Measurements from ENCODE around the gene TIMM17B. TPM values are rescaled to one million over a fixed set of nuclear protein-coding genes. Genes with fewer than 3 reads are reported as not detected.

TIMM17B gene
- total RNA-seq, 1 donor from 2014 or later: 64.7 TPM

GRCh38 chrX:48938721-48939425 is 41.3 kb upstream of the TIMM17B start:
- no peak overlapping the region for H3K27ac Mint-ChIP-seq

GRCh38 chrX:48937054-48937907 is 39.7 kb upstream of the TIMM17B start:
- no peaks in the 10 kb centered on the region for H3K4me1 Mint-ChIP-seq
- H3K9me3 Mint-ChIP-seq: peaks cover 20% of the 10 kb centered on the region
- no peak for TF ChIP-seq CTCF (IDR thresholded peaks at IDR 0.05; ENCODE audit: unreplicated experiment)
- H3K27me3 Mint-ChIP-seq (ENCODE audit: low read depth): no peaks in the 10 kb centered on the region
- DNase-seq (ENCODE audit: low spot score in 2 of 2, unreplicated experiment in 2 of 2): no peak
- H3K27ac Mint-ChIP-seq: no peak overlapping the region
- H3K4me3 Mint-ChIP-seq: no peak overlapping the region
- peaks cover 25% of the 10 kb centered on the region for H3K36me3 Mint-ChIP-seq

More at GRCh38 chrX:48938721-48939425, 41.3 kb upstream of the TIMM17B start:
- peaks cover 25% of the 10 kb centered on the region for H3K9me3 Mint-ChIP-seq
- no peak overlapping the region for H3K4me3 Mint-ChIP-seq
- no peaks in the 10 kb centered on the region for H3K27me3 Mint-ChIP-seq (ENCODE audit: low read depth)
- no peak for TF ChIP-seq CTCF (IDR thresholded peaks at IDR 0.05; ENCODE audit: unreplicated experiment)
- no peaks in the 10 kb centered on the region for H3K4me1 Mint-ChIP-seq
- no peak for DNase-seq (ENCODE audit: low spot score in 2 of 2, unreplicated experiment in 2 of 2)
- H3K36me3 Mint-ChIP-seq: peaks cover 17% of the 10 kb centered on the region

- TF ChIP-seq CTCF (IDR thresholded peaks at IDR 0.05; ENCODE audit: unreplicated experiment): no peak
- no peaks in the 10 kb centered on the region for H3K27me3 Mint-ChIP-seq (ENCODE audit: low read depth)
- no peak overlapping the region for H3K4me3 Mint-ChIP-seq
- no peaks in the 10 kb centered on the region for H3K4me1 Mint-ChIP-seq
- no peak for DNase-seq (ENCODE audit: low spot score in 2 of 2, unreplicated experiment in 2 of 2)
- no peak overlapping the region for H3K27ac Mint-ChIP-seq
- H3K36me3 Mint-ChIP-seq: peaks cover 23% of the 10 kb centered on the region
- H3K9me3 Mint-ChIP-seq: peaks cover 18% of the 10 kb centered on the region
These were observed 39.0 kb upstream of the TIMM17B start for GRCh38 chrX:48936429-48937053.

GRCh38 chrX:48935301-48935670 is 37.7 kb upstream of the TIMM17B start:
- no peak for TF ChIP-seq CTCF (IDR thresholded peaks at IDR 0.05; ENCODE audit: unreplicated experiment)
- Mint-ChIP-seq H3K9me3 (peaks cover 23% of the 10 kb centered on the region), H3K36me3 (peaks cover 27% of the 10 kb centered on the region), H3K27ac (no peak overlapping the region), H3K4me3 (no peak overlapping the region), H3K4me1 (no peaks in the 10 kb centered on the region), H3K27me3 (ENCODE audit: low read depth) (no peaks in the 10 kb centered on the region)
- DNase-seq (ENCODE audit: low spot score in 2 of 2, unreplicated experiment in 2 of 2): no peak

GRCh38 chrX:48934581-48935300 is 37.2 kb upstream of the TIMM17B start:
- peaks cover 26% of the 10 kb centered on the region for H3K9me3 Mint-ChIP-seq
- TF ChIP-seq CTCF (IDR thresholded peaks at IDR 0.05; ENCODE audit: unreplicated experiment): no peak
- H3K36me3 Mint-ChIP-seq: peaks cover 29% of the 10 kb centered on the region
- no peaks in the 10 kb centered on the region for H3K4me1 Mint-ChIP-seq
- H3K27me3 Mint-ChIP-seq (ENCODE audit: low read depth): no peaks in the 10 kb centered on the region
- no peak for DNase-seq (ENCODE audit: low spot score in 2 of 2, unreplicated experiment in 2 of 2)
- no peak overlapping the region for H3K27ac Mint-ChIP-seq
- no peak overlapping the region for H3K4me3 Mint-ChIP-seq
